Measurements from ENCODE around the gene SIRT1.

GRCh38 chr10:67884313-67884841 is at the start of gene SIRT1:
- TF ChIP-seq CTCF (IDR thresholded peaks at IDR 0.05) (peak in 1 of 7 experiments; percentile 7), POLR2A (IDR thresholded peaks at IDR 0.05) (peak; percentile 93 to 96 (median 94))
